GM18909 (cell line): Measurements from ENCODE around the gene CKM.

Source experiments
- ATAC-seq: cut with Tn5 transposase; IDR thresholded peaks from one replicate; pipeline ENCODE4 v1.9.1; 2021; ENCODE audit warnings: mild to moderate bottlenecking; ENCODE audit not compliant: unreplicated experiment, poor library complexity

CKM gene

GRCh38 chr19:45322744-45323281 lies at the start of gene CKM:
CKM (minus strand) TSS chr19:45322875; CDS start chr19:45319713, 3,162 bp downstream.
- ATAC-seq = no peak

DNA sequence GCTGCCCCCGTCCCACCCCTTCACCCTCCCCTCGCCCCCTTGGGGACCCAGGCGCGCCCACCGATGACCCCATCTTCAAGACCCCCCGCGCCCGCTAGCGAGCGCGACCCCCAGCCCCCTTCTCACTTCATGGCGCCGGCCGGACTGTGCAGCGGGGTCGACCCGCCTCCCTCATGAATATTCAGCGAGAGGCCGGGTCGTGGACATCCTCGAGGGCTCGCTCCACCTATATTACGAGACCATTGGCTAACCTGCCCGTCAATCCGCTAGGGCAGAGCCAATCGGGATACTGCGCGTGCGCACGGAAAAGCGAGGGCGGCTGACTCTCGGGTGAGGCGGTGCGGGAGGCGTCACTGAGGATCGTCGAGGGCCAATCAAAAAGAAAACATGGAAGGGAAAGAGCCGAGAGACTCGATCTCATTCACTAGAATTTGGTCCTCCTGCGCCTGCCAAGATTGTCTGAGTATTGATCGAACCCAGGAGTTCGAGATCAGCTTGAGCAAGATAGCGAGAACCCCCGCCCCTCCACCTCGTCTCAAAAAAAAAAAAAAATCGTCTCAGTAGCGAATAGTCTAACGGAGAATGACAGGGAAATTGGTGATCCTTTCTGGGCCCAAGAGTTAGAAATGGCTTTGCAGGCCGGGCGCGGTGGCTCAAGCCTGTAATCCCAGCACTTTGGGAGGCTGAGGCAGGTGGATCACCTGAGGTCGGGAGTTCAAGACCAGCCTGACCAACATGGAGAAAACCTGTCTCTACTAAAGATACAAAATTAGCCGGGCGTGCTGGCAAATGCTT lies 47.9 kb upstream of the CKM start, which contains the start of gene ERCC2:
TSS of gene ERCC2 (minus strand) at position 164 of the 795 bp plus-strand sequence. CDS start at position 131, 33 bp downstream.
- ATAC-seq = peak; percentile 95

DNA sequence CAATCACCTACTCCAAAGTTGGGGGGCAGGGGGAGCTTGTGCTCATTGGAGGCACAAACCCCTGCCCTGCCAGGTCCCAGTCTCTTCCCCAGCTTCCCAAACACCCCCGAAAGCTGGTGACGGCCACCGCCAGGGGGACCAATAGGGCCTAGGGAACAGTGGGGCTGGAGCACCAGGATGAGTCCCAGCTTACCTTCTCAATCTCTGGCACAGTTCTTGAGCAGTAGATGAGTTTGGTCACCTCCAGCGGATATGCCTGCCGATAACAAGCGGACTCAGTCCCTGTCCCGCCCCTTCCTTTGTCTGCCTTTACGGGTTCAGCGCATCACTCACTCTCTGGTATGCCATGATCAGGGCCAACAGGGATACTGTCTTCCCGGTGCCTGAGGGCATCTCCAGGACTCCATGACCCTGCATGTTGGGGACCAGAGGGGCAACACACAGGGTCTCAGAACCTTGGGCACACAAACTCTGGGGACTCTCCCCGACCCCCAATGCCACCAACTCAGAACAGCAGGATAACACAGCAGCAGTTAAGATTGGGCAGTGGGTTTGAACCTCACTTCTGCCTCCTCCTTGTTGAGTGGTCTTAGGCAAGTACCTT lies 46.2 kb upstream of the CKM start:
- ATAC-seq = no peak

DNA sequence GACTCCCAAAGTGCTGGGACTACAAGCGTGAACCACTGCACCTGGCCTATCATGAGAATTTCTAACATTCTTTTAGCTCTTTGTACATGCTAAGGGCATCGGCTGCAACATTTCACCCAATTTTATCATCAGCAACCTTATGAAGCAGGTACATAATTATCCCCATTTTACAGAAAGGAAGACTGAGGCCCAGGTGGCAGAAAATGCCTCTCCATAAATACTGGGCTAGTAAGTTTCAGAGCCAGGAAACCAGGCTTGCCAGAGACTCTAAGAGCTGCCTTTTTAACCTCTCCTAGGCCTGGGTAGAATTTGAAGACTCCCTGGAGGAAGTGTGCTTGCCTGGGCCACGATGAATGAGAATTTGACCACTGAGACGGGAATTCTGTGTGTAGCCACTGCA lies 45.5 kb upstream of the CKM start:
- no peak for ATAC-seq

- no peak for ATAC-seq
These were observed 42.0 kb upstream of the CKM start for GRCh38 chr19:45364696-45365095.

DNA sequence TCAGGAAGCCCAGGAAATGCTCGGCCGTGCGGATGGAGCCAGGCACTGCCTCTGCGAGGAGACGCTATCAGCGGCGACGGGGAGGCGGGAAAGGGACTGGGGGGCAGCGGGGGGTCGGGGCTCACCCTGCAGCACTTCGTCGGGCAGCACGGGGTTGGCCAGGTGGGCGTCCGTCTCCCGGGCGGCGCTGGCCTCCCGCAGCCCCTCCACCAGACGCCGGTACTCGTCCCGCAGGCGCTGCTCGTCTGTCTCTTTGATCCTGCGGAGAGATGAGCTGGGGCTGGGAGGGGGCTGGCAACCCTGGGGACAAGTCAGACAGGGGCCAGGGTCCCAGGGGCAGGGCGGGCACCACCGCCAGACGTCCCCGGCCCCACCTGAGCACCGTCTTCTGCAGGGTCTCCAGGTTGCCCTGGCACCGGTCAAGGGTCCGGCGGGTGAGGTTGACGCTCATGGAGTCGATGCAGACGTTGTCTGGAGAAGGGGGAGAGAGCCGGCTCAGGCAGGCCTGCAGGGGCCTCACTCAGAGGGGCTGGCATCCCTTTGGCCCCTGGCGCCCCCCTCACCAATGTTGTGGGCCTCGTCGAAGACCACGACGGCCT lies 41.3 kb upstream of the CKM start:
- ATAC-seq = no peak

DNA sequence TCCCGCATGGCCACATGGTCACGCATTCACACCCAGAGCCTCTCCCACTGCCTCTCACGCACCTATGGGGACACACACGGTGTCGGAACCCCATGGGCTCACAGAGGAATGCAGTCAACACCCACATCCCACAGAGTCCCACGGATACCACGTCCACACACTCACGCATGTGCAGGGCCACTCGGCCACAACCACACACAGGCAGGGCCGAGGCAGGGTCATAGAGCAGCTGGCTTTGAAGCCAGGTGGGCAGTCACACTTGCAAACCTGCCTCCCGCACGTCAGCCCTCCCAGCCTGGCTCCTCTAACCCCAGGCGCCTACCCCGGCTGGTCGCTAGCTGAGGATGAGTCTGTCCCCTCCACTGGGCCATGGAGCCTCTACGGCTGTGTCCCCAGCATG lies 39.6 kb upstream of the CKM start:
- no peak for ATAC-seq

GRCh38 chr19:45361608-45362007 lies 38.9 kb upstream of the CKM start:
- ATAC-seq = no peak

GRCh38 chr19:45358213-45358792 lies 35.6 kb upstream of the CKM start:
- ATAC-seq = no peak

- no peak for ATAC-seq
These were observed 34.7 kb upstream of the CKM start for GRCh38 chr19:45357445-45357783.

DNA sequence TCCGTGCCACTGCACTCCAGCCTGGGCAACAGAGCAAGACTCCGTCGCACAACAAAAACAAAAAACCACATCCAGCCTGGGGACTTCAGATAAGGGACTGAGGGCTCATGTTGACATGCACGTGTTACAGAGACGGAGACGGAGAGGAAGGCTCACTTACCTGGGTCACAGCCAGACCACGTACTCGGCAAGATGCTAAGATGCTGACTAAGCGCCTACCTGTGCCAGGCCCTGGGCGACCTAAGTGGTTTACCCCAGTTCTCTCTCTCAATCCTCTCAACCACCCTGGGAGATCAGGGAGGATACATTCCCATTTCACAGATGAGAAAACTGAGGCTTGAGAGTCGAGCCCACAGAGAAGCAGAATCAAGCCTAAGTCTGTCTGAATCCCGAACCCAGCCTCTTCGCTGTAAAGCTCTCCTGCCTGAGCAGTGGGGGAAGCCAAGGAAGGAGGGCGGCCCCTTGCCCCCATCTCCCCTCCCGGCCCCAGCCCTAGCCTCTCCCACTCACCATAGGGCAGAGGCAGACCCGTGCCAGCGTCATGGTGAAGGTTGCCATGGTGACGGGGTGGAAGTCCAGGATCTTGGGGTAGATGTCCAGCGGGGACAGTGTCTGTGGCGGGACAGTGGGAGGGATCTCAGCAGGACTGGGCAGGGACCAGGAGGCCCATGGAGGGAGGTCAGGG lies 34.2 kb upstream of the CKM start:
- no peak for ATAC-seq

DNA sequence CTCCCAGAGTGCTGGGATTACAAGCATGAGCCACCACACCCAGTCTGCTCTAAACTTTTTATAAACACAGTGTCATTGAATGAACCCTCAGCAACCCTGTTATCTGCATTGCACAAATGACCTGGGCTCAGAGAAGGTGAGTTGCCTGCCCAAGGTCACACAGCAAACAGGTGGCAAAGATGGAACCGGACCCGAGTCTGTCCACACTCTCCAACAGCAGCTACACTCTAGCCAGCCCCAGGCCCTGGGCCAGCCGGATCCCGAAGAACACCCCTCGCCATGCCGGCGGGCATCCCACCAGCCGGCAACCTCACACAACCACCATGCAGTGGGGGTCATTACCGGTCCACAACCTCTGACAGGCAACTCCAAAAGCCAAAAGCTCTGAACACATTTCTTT lies 33.2 kb upstream of the CKM start:
- ATAC-seq = no peak

GRCh38 chr19:45355402-45355801 lies 32.7 kb upstream of the CKM start:
- ATAC-seq = no peak

GRCh38 chr19:45354241-45354842 lies 31.7 kb upstream of the CKM start:
- no peak for ATAC-seq

DNA sequence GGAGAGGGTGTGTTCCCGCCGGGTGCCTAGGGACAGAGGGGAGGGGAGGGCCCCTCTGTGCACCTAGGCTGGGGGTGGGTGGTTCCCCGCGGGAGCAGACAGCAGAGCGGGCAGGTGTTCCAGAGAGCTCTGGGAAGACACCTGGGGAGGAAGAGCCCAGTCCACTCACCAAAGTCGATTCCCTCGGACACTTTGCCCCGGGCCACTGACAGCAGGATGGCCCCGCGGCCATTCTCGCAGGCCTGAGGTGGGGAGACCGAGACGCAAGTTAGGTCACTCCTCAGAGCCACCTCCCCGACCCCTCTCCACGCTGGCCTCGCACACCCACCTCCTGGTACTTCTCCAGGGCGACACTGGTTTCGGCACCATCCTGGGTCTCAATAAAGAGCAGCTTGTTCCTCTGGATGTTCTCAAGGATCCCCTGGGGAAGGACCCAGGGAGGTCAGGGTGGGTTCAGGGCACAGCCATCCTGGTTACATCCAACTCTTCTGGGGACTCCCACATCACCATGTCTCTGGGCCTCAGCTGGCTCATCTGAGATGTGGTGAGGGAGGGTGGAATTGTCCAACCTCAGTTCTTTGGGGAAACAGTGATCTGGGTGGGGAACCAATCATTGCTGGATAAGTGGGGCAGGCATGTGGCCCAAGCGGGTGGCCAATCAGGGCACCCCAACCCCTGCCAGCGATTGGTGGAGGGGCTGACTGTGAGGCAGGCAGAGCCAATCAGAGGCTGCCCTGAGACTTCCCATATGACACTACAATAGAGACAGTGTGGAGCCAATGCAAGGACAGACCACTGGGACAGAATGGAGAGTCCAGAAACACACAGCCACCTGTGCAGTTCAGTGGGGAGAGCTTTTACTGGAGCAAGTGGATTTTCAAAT lies 30.5 kb upstream of the CKM start:
- ATAC-seq = no peak

DNA sequence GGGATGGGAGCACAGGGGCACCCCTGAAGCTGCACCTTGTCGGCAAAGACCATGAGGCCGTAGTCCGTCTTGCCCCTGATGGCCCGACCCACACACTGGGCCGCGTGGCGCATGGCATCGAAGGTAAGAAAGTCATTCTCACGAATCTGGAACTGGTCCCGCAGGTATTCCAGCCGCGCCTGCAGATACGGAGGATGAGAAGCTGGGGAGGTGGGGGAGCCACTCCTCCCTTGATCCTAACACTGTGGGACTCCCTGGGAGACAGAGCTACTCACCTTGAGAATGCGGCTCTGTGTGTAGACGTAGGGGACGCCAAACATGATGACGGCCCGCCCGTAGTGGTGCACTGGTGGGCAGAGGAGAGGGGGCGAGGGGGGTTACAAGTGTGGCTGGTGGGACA lies 29.8 kb upstream of the CKM start:
- no peak for ATAC-seq

DNA sequence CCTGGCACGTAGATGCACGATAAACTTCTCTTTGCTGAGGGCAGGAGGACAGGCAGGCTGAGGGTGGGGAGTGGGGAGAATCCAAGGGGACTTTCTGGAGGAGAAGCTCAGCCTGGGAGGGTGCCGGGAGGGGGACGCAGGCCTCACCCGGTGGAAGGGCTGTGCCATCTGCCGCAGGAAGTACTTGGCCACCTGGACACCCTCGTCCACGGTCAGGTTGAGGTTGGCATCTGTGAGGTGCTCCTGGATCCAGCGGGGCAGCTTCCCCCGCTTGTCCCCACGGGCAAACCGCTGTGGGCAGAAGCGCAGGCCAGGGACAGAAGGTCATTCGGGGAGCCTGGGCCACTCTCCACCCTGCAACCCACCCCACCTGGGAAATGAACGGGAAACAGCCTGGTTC lies 29.4 kb upstream of the CKM start:
- no peak for ATAC-seq

GRCh38 chr19:45351401-45351952 lies 28.8 kb upstream of the CKM start:
- no peak for ATAC-seq
